A673 (cell line): ENCODE measurements around the gene CDKAL1. TPM values are rescaled to one million over a fixed set of nuclear protein-coding genes. Genes with fewer than 3 reads are reported as not detected.

Experiments
- BruUV-seq: library from RNA; stranded (reverse); fragments of 400-500 nt; replicated peaks from 2 replicates; lab custom pipeline; 2021; lab: Mats Ljungman, UMichigan
- CTCF ChIA-PET: fragments of 300-600 bp; sonication (Branson Sonifier 250); formaldehyde crosslinking; loops from one replicate; lab custom pipeline; 2022; ENCODE audit warnings: antibody characterized with exemption; lab: Charles Lee
- POLR2A ChIA-PET: fragments of 300-600 bp; sonication (Branson Sonifier 250); formaldehyde crosslinking; loops from one replicate; lab custom pipeline; 2022; ENCODE audit warnings: antibody characterized with exemption; ENCODE audit not compliant: low non-redundant PET; lab: Charles Lee
- DNase-seq: peaks from one replicate; pipeline ENCODE4 v3.0.0-alpha.2; 2015; ENCODE audit warnings: low spot score
- H3K27ac ChIP-seq: fragments of 200-600 bp; sonication (generic); 2 replicates; pipeline ENCODE4 v1.5.1; 2016; ENCODE audit warnings: mixed run types, low read depth, mild to moderate bottlenecking, mixed read lengths, antibody characterized with exemption, low read length; ENCODE audit not compliant: poor library complexity, severe bottlenecking
- H3K27me3 ChIP-seq: fragments of 200-600 bp; sonication (generic); replicated peaks from 2 replicates; pipeline ENCODE4 v1.6.1; 2017; ENCODE audit warnings: mixed run types, low read depth, mild to moderate bottlenecking, mixed read lengths, antibody characterized with exemption, low read length; ENCODE audit not compliant: insufficient read depth, poor library complexity
- H3K36me3 ChIP-seq: fragments of 200-600 bp; sonication (generic); 2 replicates; pipeline ENCODE4 v1.6.1; 2016; ENCODE audit warnings: mixed run types, mild to moderate bottlenecking, mixed read lengths, antibody characterized with exemption, low read length; ENCODE audit not compliant: insufficient read depth, poor library complexity, severe bottlenecking
- H3K4me1 ChIP-seq: fragments of 200-600 bp; sonication (generic); 2 replicates; pipeline ENCODE4 v1.6.1; 2017; ENCODE audit warnings: mixed run types, mild to moderate bottlenecking, mixed read lengths, antibody characterized with exemption, low read length; ENCODE audit not compliant: insufficient read depth, poor library complexity, severe bottlenecking
- H3K4me3 ChIP-seq: fragments of 200-600 bp; sonication (generic); 2 replicates; pipeline ENCODE4 v1.5.1; 2016; ENCODE audit warnings: low read depth, mixed run types, mild to moderate bottlenecking, mixed read lengths, low read length; ENCODE audit not compliant: poor library complexity, severe bottlenecking
- H3K9me3 ChIP-seq: fragments of 200-600 bp; sonication (generic); 2 replicates; pipeline ENCODE4 v1.6.1; 2016; ENCODE audit warnings: mixed run types, low read depth, mild to moderate bottlenecking, mixed read lengths, antibody characterized with exemption, low read length; ENCODE audit not compliant: poor library complexity, severe bottlenecking
- CTCF ChIP-seq: fragments of 300-800, 200-600 bp; sonication (generic); conservative IDR thresholded peaks from 2 replicates; pipeline ENCODE4 v1.5.1; 2017; ENCODE audit warnings: low read depth, mild to moderate bottlenecking, antibody characterized with exemption, low read length, moderate library complexity, mixed read lengths
- EZH2 ChIP-seq: fragments of 200-600 bp; sonication (generic); IDR thresholded peaks from 2 replicates; pipeline ENCODE4 v1.6.1; 2017; ENCODE audit warnings: borderline replicate concordance, low read depth, mild to moderate bottlenecking, mixed read lengths, antibody characterized with exemption, low read length; ENCODE audit not compliant: poor library complexity, severe bottlenecking
- intact Hi-C: fragments of 100-400 bp; cut with micrococcal nuclease; formaldehyde crosslinking; loops from one replicate; pipeline ENCODE4 v1.10.0; 2022; ENCODE audit not compliant: unreplicated experiment
- total RNA-seq: library from RNA; stranded (reverse); gene quantifications from 2 replicates; pipeline ENCODE4 v1.2.3, GENCODE V29; 2021

Gene CDKAL1
- total RNA-seq, 1 experiment from 2014 or later: 35.5 TPM

- Histone ChIP-seq H3K36me3 (no peaks in the 10 kb centered on the region), H3K9me3 (no peaks in the 10 kb centered on the region), H3K4me3 (no peak overlapping the region), H3K4me1 (peaks cover 66% of the 10 kb centered on the region), H3K27ac (no peak overlapping the region), H3K27me3 (no peaks in the 10 kb centered on the region)
- ChIA-PET POLR2A (no interaction called here), CTCF (no interaction called here)
- DNase-seq: no peak
- BruUV-seq: no TSS peak
- intact Hi-C loops: no loop called here
- TF ChIP-seq CTCF: no peak
- TF ChIP-seq EZH2: no peak
These were observed 666.9 kb downstream of the CDKAL1 start for GRCh38 chr6:21201187-21201586.

- peaks cover 60% of the 10 kb centered on the region for H3K4me1 ChIP-seq
These were observed 667.5 kb downstream of the CDKAL1 start for GRCh38 chr6:21201637-21202350.

GRCh38 chr6:21202521-21202920, 668.3 kb downstream of the CDKAL1 start:
- intact Hi-C loops: no loop called here
- TF ChIP-seq CTCF: no peak
- no peak for TF ChIP-seq EZH2
- no peaks in the 10 kb centered on the region for H3K9me3 ChIP-seq
- BruUV-seq: no TSS peak
- no peak for DNase-seq
- peaks cover 55% of the 10 kb centered on the region for H3K4me1 ChIP-seq
- no peaks in the 10 kb centered on the region for H3K36me3 ChIP-seq
- ChIA-PET POLR2A (no interaction called here), CTCF (no interaction called here)
- no peak overlapping the region for H3K27ac ChIP-seq
- no peak overlapping the region for H3K4me3 ChIP-seq
- H3K27me3 ChIP-seq: no peaks in the 10 kb centered on the region

More at GRCh38 chr6:21201637-21202350, 667.5 kb downstream of the CDKAL1 start:
- no peak for TF ChIP-seq CTCF
- Histone ChIP-seq H3K9me3 (no peaks in the 10 kb centered on the region), H3K36me3 (no peaks in the 10 kb centered on the region), H3K27me3 (no peaks in the 10 kb centered on the region), H3K27ac (no peak overlapping the region), H3K4me3 (no peak overlapping the region)
- intact Hi-C loops: no loop called here
- ChIA-PET CTCF (no interaction called here), POLR2A (interaction anchor here (0.7 kb wide), 1 partner anchor 55 kb away, joined by 3 read pairs; no protein-coding TSS in a partner anchor)
- no TSS peak for BruUV-seq
- no peak for DNase-seq
